ENCODE results near the gene MYO1F. TPM values are rescaled to one million over a fixed set of nuclear protein-coding genes. Genes with fewer than 3 reads are reported as not detected.

MYO1F gene
- total and polyA plus RNA-seq, 2 of the 13 experiments (the other 11 are each of a cell fraction or from before 2014, with no cell fraction given) = 0.09 to 0.13 TPM

DNA sequence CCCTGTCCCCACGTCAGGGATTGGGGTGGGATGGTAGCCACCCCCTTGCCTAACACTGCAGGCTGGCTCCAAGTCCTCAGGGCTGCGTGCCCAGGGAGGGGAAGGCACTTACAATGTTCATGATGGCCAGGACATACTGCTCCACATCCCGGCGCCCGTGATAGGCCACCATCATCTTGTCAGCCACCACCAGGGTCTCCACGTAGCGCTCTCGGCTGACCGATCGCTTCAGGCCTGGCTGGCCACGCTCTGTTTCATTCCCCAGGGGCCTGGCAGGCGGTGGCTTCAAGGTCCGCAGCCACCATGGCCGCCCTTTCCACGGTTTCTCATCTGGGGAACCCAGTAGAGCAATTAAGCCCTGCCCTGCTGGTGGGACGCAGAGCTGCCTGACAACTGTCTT, 23.6 kb upstream of the MYO1F start:
- H3K9me3 ChIP-seq (ENCODE audit: low read length) = peaks cover 4% of the 10 kb centered on the region; the same call in 1 of the 2 replicates
- ATAC-seq (no peak), FAIRE-seq (no peak), DNase-seq (ENCODE audit: low spot score) (no peak)
- H4K20me1 ChIP-seq (ENCODE audit: insufficient read depth, low read length) = no peaks in the 10 kb centered on the region
- no peaks in the 10 kb centered on the region for H3K36me3 ChIP-seq (replicated peaks in 1 of 2; ENCODE audit: control insufficient read depth in 1 of 2, insufficient read depth in 2 of 2, low read length in 2 of 2)
- TF ChIP-seq, protein P1, sequence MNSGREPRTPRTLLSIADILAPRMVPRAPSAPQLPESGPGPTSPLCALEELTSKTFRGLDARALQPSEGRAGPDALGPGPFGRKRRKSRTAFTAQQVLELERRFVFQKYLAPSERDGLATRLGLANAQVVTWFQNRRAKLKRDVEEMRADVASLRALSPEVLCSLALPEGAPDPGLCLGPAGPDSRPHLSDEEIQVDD (CRISPR knock-in tag; IDR thresholded peaks at IDR 0.05; ENCODE audit: borderline replicate concordance) = no peak
- TF ChIP-seq ZNF883 (CRISPR knock-in tag; IDR thresholded peaks at IDR 0.05; ENCODE audit: not compliant biosample characterization) = no peak
- no peak for TF ChIP-seq ATAD3A (CRISPR knock-in tag; IDR thresholded peaks at IDR 0.05)
- no peak for TF ChIP-seq ZNF816 (CRISPR knock-in tag; IDR thresholded peaks at IDR 0.05; ENCODE audit: borderline replicate concordance)
- TF ChIP-seq PLRG1 (conservative IDR thresholded peaks at IDR 0.05) = no peak
- TF ChIP-seq, protein P2, sequence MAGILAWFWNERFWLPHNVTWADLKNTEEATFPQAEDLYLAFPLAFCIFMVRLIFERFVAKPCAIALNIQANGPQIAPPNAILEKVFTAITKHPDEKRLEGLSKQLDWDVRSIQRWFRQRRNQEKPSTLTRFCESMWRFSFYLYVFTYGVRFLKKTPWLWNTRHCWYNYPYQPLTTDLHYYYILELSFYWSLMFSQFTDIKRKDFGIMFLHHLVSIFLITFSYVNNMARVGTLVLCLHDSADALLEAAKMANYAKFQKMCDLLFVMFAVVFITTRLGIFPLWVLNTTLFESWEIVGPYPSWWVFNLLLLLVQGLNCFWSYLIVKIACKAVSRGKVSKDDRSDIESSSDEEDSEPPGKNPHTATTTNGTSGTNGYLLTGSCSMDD (CRISPR knock-in tag; IDR thresholded peaks at IDR 0.05) = no peak
- TF ChIP-seq ZSCAN22 (CRISPR knock-in tag; IDR thresholded peaks at IDR 0.05) = no peak
- TF ChIP-seq TCF7 (IDR thresholded peaks at IDR 0.05; ENCODE audit: low read depth) = no peak
- TF ChIP-seq FOSL2 (CRISPR knock-in tag; IDR thresholded peaks at IDR 0.05) = no peak
- no peak for TF ChIP-seq AKAP8 (CRISPR knock-in tag; IDR thresholded peaks at IDR 0.05)
- TF ChIP-seq ZNF703 (CRISPR knock-in tag; IDR thresholded peaks at IDR 0.05; ENCODE audit: borderline replicate concordance) = no peak
- no peak for TF ChIP-seq ZNF496 (CRISPR knock-in tag; IDR thresholded peaks at IDR 0.05; ENCODE audit: insufficient replicate concordance)
- TF ChIP-seq, protein P3, sequence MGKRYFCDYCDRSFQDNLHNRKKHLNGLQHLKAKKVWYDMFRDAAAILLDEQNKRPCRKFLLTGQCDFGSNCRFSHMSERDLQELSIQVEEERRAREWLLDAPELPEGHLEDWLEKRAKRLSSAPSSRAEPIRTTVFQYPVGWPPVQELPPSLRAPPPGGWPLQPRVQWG (CRISPR knock-in tag; IDR thresholded peaks at IDR 0.05; ENCODE audit: borderline replicate concordance, low read depth) = no peak
- no peak for TF ChIP-seq RXRA (CRISPR knock-in tag; IDR thresholded peaks at IDR 0.05)
- no peak for TF ChIP-seq SOX6 (IDR thresholded peaks at IDR 0.05)
- no peak for TF ChIP-seq SOX6 (CRISPR knock-in tag; IDR thresholded peaks at IDR 0.05)
- TF ChIP-seq ZFX (CRISPR knock-in tag; IDR thresholded peaks at IDR 0.05; ENCODE audit: low read depth) = no peak
- TF ChIP-seq HNRNPUL1 (IDR thresholded peaks at IDR 0.05; ENCODE audit: low read depth, low read length) = no peak
- H2AFZ ChIP-seq (ENCODE audit: low read length) = no peak overlapping the region
- WGBS (ENCODE audit: low lambda C conversion rate) = 91% methylated on average over 14 of the region's 16 CpGs
- CTCF ChIA-PET (ENCODE audit: low intra/inter-chr PET ratio, low total read pairs) = no interaction called here
- no TSS peak for BruUV-seq (replicated peaks)
- H3K9ac ChIP-seq (ENCODE audit: insufficient read depth, low read depth, low read length) = no peak overlapping the region
- no peaks in the 10 kb centered on the region for H3K27me3 ChIP-seq (ENCODE audit: control insufficient read depth in 1 of 2, insufficient read depth in 2 of 2, low read length in 2 of 2)
- in situ Hi-C loops (cut with HindIII; ENCODE audit: extremely low pct_ligation_motif_present, low pct_unique_long_range_greater_than_20kb) (no loop called here), intact Hi-C loops (cut with micrococcal nuclease; ENCODE audit: unreplicated experiment) (no loop called here)
- no peak overlapping the region for H3K27ac ChIP-seq (ENCODE audit: extremely low read length, insufficient read depth, low read length)
- H3K4me1 ChIP-seq (ENCODE audit: insufficient read depth, low read length) = no peaks in the 10 kb centered on the region
- H3K4me2 ChIP-seq (ENCODE audit: low read depth, low read length) = no peak overlapping the region
- H3K79me2 ChIP-seq (ENCODE audit: insufficient read depth, low read length) = no peaks in the 10 kb centered on the region
- no peak overlapping the region for H3K4me3 ChIP-seq (replicated peaks in 1 of 3; ENCODE audit: insufficient read depth in 1 of 3, low read depth in 2 of 3, low read length in 3 of 3)
- POLR2A ChIA-PET = no interaction called here

Data from HepG2 (cell line).